Upper lobe of left lung (tissue), 4 donors: ENCODE results near the gene IL37.

Experiments
- POLR2A ChIP-seq, 4 donors: fragments of 450-650 bp; IDR thresholded peaks; one replicate each; pipeline ENCODE4 v1.5.1; 2016 to 2017; ENCODE audit warnings: antibody characterized with exemption in 4 of 4, mild to moderate bottlenecking in 2 of 4
- POLR2AphosphoS5 ChIP-seq, 2 donors: sonication (generic); formaldehyde crosslinking; IDR thresholded peaks; one replicate each; pipeline ENCODE4 v1.5.1; 2017; ENCODE audit warnings: antibody characterized with exemption in 2 of 2
- TF ChIP-seq, protein P1 (sequence below), 6 experiments: fragments of 450-650 bp in 4 of 6; fragments of 200-600 bp in 2 of 6; sonication (generic) in 2 of 6; IDR thresholded peaks; one replicate each; pipeline ENCODE4 v1.5.1; 2016 to 2019; ENCODE audit warnings: antibody characterized with exemption in 6 of 6

GRCh38 chr2:112944971-112945370 lies 34.0 kb downstream of the IL37 start:
- TF ChIP-seq, protein P1, sequence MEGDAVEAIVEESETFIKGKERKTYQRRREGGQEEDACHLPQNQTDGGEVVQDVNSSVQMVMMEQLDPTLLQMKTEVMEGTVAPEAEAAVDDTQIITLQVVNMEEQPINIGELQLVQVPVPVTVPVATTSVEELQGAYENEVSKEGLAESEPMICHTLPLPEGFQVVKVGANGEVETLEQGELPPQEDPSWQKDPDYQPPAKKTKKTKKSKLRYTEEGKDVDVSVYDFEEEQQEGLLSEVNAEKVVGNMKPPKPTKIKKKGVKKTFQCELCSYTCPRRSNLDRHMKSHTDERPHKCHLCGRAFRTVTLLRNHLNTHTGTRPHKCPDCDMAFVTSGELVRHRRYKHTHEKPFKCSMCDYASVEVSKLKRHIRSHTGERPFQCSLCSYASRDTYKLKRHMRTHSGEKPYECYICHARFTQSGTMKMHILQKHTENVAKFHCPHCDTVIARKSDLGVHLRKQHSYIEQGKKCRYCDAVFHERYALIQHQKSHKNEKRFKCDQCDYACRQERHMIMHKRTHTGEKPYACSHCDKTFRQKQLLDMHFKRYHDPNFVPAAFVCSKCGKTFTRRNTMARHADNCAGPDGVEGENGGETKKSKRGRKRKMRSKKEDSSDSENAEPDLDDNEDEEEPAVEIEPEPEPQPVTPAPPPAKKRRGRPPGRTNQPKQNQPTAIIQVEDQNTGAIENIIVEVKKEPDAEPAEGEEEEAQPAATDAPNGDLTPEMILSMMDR (IDR thresholded peaks at IDR 0.05): no peak
- no peak for TF ChIP-seq POLR2A (IDR thresholded peaks at IDR 0.05)
- TF ChIP-seq POLR2AphosphoS5 (IDR thresholded peaks at IDR 0.05): no peak
